ENCODE data around the gene PLPP7. TPM values are rescaled to one million over a fixed set of nuclear protein-coding genes. Genes with fewer than 3 reads are reported as not detected.

PLPP7 gene
- polyA plus RNA-seq, 1 donor from 2014 or later: 0.87 TPM

GRCh38 chr9:131290767-131291370 is 1.3 kb downstream of the PLPP7 start (continued):
- TF ChIP-seq, protein P1, sequence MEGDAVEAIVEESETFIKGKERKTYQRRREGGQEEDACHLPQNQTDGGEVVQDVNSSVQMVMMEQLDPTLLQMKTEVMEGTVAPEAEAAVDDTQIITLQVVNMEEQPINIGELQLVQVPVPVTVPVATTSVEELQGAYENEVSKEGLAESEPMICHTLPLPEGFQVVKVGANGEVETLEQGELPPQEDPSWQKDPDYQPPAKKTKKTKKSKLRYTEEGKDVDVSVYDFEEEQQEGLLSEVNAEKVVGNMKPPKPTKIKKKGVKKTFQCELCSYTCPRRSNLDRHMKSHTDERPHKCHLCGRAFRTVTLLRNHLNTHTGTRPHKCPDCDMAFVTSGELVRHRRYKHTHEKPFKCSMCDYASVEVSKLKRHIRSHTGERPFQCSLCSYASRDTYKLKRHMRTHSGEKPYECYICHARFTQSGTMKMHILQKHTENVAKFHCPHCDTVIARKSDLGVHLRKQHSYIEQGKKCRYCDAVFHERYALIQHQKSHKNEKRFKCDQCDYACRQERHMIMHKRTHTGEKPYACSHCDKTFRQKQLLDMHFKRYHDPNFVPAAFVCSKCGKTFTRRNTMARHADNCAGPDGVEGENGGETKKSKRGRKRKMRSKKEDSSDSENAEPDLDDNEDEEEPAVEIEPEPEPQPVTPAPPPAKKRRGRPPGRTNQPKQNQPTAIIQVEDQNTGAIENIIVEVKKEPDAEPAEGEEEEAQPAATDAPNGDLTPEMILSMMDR (IDR thresholded peaks at IDR 0.05; ENCODE audit: poor library complexity, severe bottlenecking): no peak
- TF ChIP-seq MXI1 (conservative IDR thresholded peaks at IDR 0.05; ENCODE audit: poor library complexity, severe bottlenecking): no peak

DNA sequence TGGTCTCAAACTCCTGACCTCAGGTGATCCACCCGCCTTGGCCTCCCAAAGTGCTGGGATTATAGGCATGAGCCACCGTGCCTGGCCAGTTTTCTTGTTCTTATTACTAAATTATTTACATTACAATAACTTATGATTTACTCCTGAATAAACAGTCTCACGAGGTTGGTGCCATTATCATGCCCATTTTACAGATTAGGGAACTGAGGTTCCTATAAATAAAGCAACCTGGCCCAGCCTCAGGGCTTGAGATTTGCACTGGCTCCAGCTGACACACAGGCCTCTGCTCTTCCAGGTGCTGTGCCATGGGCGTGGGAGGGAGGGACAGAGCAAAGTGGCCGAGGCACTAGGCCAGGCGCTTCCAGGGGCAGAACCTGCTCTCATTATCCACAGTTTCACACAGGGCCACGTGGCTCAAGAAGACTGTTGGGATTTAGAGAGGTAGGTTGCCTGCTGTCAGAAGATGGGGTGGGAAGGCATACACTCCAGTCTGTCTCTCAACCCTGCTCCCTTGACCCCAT is 2.3 kb downstream of the PLPP7 start:
- H3K9me2 ChIP-seq (ENCODE audit: insufficient read depth, low read length): no peaks in the 10 kb centered on the region
- TF ChIP-seq SMC3 (conservative IDR thresholded peaks at IDR 0.05; ENCODE audit: poor library complexity) (no peak), EZH2 (IDR thresholded peaks at IDR 0.05; ENCODE audit: borderline replicate concordance, insufficient read depth, low read length, poor library complexity, severe bottlenecking) (no peak)
- TF ChIP-seq, protein P1 (IDR thresholded peaks at IDR 0.05; ENCODE audit: poor library complexity, severe bottlenecking): no peak
- no peak overlapping the region for H3K27ac ChIP-seq (ENCODE audit: low read length)
- no peaks in the 10 kb centered on the region for H3K36me3 ChIP-seq (ENCODE audit: insufficient read depth, low read length)
- H3K79me2 ChIP-seq (replicated peaks; ENCODE audit: insufficient read depth, low read length): no peaks in the 10 kb centered on the region
- no peak overlapping the region for H2AFZ ChIP-seq (ENCODE audit: low read depth, low read length)
- H3K27me3 ChIP-seq (ENCODE audit: insufficient read depth, low read depth, low read length): no peaks in the 10 kb centered on the region
- no peaks in the 10 kb centered on the region for H4K20me1 ChIP-seq (ENCODE audit: insufficient read depth)
- no peak overlapping the region for H3K4me2 ChIP-seq (ENCODE audit: low read length)
- no peak overlapping the region for H3K9ac ChIP-seq (ENCODE audit: low read length)
- no peaks in the 10 kb centered on the region for H3F3A ChIP-seq (ENCODE audit: insufficient read depth, low read length, poor library complexity, severe bottlenecking)
- H3K9me3 ChIP-seq (ENCODE audit: low read length): no peaks in the 10 kb centered on the region
- no peak overlapping the region for H3K4me3 ChIP-seq (ENCODE audit: low read length)

- Histone ChIP-seq H2AFZ (ENCODE audit: low read depth, low read length) (no peak overlapping the region), H3K27ac (ENCODE audit: low read length) (no peak overlapping the region), H3K9me3 (ENCODE audit: low read length) (no peaks in the 10 kb centered on the region), H3K27me3 (ENCODE audit: insufficient read depth, low read depth, low read length) (no peaks in the 10 kb centered on the region), H3K9me2 (ENCODE audit: insufficient read depth, low read length) (no peaks in the 10 kb centered on the region), H4K20me1 (ENCODE audit: insufficient read depth) (no peaks in the 10 kb centered on the region), H3F3A (ENCODE audit: insufficient read depth, low read length, poor library complexity, severe bottlenecking) (no peaks in the 10 kb centered on the region), H3K9ac (ENCODE audit: low read length) (no peak overlapping the region), H3K36me3 (ENCODE audit: insufficient read depth, low read length) (no peaks in the 10 kb centered on the region), H3K4me2 (ENCODE audit: low read length) (no peak overlapping the region), H3K4me3 (ENCODE audit: low read length) (no peak overlapping the region), H3K79me2 (replicated peaks; ENCODE audit: insufficient read depth, low read length) (no peaks in the 10 kb centered on the region)
- TF ChIP-seq POLR2AphosphoS5 (IDR thresholded peaks at IDR 0.05) (no peak), EZH2 (IDR thresholded peaks at IDR 0.05; ENCODE audit: borderline replicate concordance, insufficient read depth, low read length, poor library complexity, severe bottlenecking) (no peak)
Observed at GRCh38 chr9:131292937-131293336, 3.4 kb downstream of the PLPP7 start.

- H3K36me3 ChIP-seq (ENCODE audit: insufficient read depth, low read length): no peaks in the 10 kb centered on the region
- no peaks in the 10 kb centered on the region for H3K79me2 ChIP-seq (replicated peaks; ENCODE audit: insufficient read depth, low read length)
- no peaks in the 10 kb centered on the region for H3K9me3 ChIP-seq (ENCODE audit: low read length)
- H3F3A ChIP-seq (ENCODE audit: insufficient read depth, low read length, poor library complexity, severe bottlenecking): no peaks in the 10 kb centered on the region
- H3K4me3 ChIP-seq (ENCODE audit: low read length): no peak overlapping the region
- H3K27ac ChIP-seq (ENCODE audit: low read length): no peak overlapping the region
- TF ChIP-seq MXI1 (conservative IDR thresholded peaks at IDR 0.05; ENCODE audit: poor library complexity, severe bottlenecking) (no peak), TAF1 (IDR thresholded peaks at IDR 0.05; ENCODE audit: low read depth) (no peak), EP300 (conservative IDR thresholded peaks at IDR 0.05; ENCODE audit: poor library complexity, severe bottlenecking) (no peak), EZH2 (IDR thresholded peaks at IDR 0.05; ENCODE audit: borderline replicate concordance, insufficient read depth, low read length, poor library complexity, severe bottlenecking) (no peak), SMC3 (conservative IDR thresholded peaks at IDR 0.05; ENCODE audit: poor library complexity) (no peak), RAD21 (conservative IDR thresholded peaks at IDR 0.05) (no peak), POLR2AphosphoS5 (IDR thresholded peaks at IDR 0.05) (no peak)
- TF ChIP-seq, protein P2, sequence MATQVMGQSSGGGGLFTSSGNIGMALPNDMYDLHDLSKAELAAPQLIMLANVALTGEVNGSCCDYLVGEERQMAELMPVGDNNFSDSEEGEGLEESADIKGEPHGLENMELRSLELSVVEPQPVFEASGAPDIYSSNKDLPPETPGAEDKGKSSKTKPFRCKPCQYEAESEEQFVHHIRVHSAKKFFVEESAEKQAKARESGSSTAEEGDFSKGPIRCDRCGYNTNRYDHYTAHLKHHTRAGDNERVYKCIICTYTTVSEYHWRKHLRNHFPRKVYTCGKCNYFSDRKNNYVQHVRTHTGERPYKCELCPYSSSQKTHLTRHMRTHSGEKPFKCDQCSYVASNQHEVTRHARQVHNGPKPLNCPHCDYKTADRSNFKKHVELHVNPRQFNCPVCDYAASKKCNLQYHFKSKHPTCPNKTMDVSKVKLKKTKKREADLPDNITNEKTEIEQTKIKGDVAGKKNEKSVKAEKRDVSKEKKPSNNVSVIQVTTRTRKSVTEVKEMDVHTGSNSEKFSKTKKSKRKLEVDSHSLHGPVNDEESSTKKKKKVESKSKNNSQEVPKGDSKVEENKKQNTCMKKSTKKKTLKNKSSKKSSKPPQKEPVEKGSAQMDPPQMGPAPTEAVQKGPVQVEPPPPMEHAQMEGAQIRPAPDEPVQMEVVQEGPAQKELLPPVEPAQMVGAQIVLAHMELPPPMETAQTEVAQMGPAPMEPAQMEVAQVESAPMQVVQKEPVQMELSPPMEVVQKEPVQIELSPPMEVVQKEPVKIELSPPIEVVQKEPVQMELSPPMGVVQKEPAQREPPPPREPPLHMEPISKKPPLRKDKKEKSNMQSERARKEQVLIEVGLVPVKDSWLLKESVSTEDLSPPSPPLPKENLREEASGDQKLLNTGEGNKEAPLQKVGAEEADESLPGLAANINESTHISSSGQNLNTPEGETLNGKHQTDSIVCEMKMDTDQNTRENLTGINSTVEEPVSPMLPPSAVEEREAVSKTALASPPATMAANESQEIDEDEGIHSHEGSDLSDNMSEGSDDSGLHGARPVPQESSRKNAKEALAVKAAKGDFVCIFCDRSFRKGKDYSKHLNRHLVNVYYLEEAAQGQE (IDR thresholded peaks at IDR 0.05; ENCODE audit: borderline replicate concordance): no peak
- TF ChIP-seq, protein P1 (IDR thresholded peaks at IDR 0.05; ENCODE audit: poor library complexity, severe bottlenecking): no peak
- H4K20me1 ChIP-seq (ENCODE audit: insufficient read depth): no peaks in the 10 kb centered on the region
- H3K4me2 ChIP-seq (ENCODE audit: low read length): no peak overlapping the region
- no peak overlapping the region for H3K9ac ChIP-seq (ENCODE audit: low read length)
- no peak overlapping the region for H2AFZ ChIP-seq (ENCODE audit: low read depth, low read length)
- H3K27me3 ChIP-seq (ENCODE audit: insufficient read depth, low read depth, low read length): no peaks in the 10 kb centered on the region
- no peaks in the 10 kb centered on the region for H3K9me2 ChIP-seq (ENCODE audit: insufficient read depth, low read length)
Observed at GRCh38 chr9:131296460-131296859, 6.9 kb downstream of the PLPP7 start.
